Central memory CD4-positive, alpha-beta T cell (primary cell): Measurements from ENCODE around the gene CCDC184.
"Not testable (repeated sequence)": the region's sequence is repeated elsewhere in the genome, so short reads cannot be mapped to it uniquely, and the experiment has no call there.

Experiments
- DNase-seq: peaks from one replicate; pipeline ENCODE4 v3.0.0; 2022
- total RNA-seq, 3 experiments: gene quantifications; one replicate each; lab custom pipeline; 2026; lab: John Stamatoyannopoulos, UW

Gene CCDC184
- 0.27 to 4.4 (median 0.46) reads per million in 3 experiments for total RNA-seq

GRCh38 chr12:48183091-48183875 is at the start of gene CCDC184:
Gene CCDC184 (plus strand): TSS chr12:48183644. CDS start chr12:48184123, 479 bp downstream.
- peak; percentile 85 for DNase-seq

GRCh38 chr12:48135027-48135426 is 48.4 kb upstream of the CCDC184 start:
- no peak for DNase-seq

GRCh38 chr12:48142818-48143674 is 40.4 kb upstream of the CCDC184 start:
- no peak for DNase-seq

GRCh38 chr12:48143898-48144297 is 39.5 kb upstream of the CCDC184 start:
- DNase-seq, result no peak

- no peak for DNase-seq
Measured at GRCh38 chr12:48145981-48146380, 37.5 kb upstream of the CCDC184 start.

- no peak for DNase-seq
Measured at GRCh38 chr12:48151103-48151771, 32.2 kb upstream of the CCDC184 start.

GRCh38 chr12:48155786-48156185 is 27.7 kb upstream of the CCDC184 start:
- DNase-seq, result not testable (repeated sequence)

- no peak for DNase-seq
Measured at GRCh38 chr12:48156652-48157017, 26.8 kb upstream of the CCDC184 start.

GRCh38 chr12:48157018-48157888 is 26.2 kb upstream of the CCDC184 start, which contains the start of gene ASB8:
Gene ASB8 (minus strand): TSS chr12:48157515. CDS start chr12:48153496, 4,019 bp downstream.
- DNase-seq, result peak; percentile 98

GRCh38 chr12:48157889-48158370 is 25.5 kb upstream of the CCDC184 start:
- DNase-seq, result peak; percentile 5

GRCh38 chr12:48160046-48160445 is 23.4 kb upstream of the CCDC184 start:
- DNase-seq, result no peak

GRCh38 chr12:48160807-48161206 is 22.6 kb upstream of the CCDC184 start:
- no peak for DNase-seq

- no peak for DNase-seq
Measured at GRCh38 chr12:48163150-48163747, 20.2 kb upstream of the CCDC184 start.

- no peak for DNase-seq
Measured at GRCh38 chr12:48164451-48164850, 19.0 kb upstream of the CCDC184 start.

GRCh38 chr12:48165089-48165981 is 18.1 kb upstream of the CCDC184 start:
- peak; percentile 67 for DNase-seq

GRCh38 chr12:48169011-48169410 is 14.4 kb upstream of the CCDC184 start:
- DNase-seq, result no peak

- DNase-seq, result no peak
Measured at GRCh38 chr12:48175613-48176416, 7.6 kb upstream of the CCDC184 start.

GRCh38 chr12:48176417-48176751 is 7.1 kb upstream of the CCDC184 start:
- no peak for DNase-seq

- no peak for DNase-seq
Measured at GRCh38 chr12:48177982-48178381, 5.5 kb upstream of the CCDC184 start.

- DNase-seq, result no peak
Measured at GRCh38 chr12:48179466-48179865, 4.0 kb upstream of the CCDC184 start.
